WERI-Rb-1 (cell line): ENCODE measurements around the gene SOX15.
A peak's percentile ranks its signal among the peaks of the same experiment; 100 is the strongest.

Experiments used
- DNase-seq: peaks from one replicate; pipeline ENCODE4 v3.0.0-alpha.2; 2020
- H3K27ac ChIP-seq: fragments of 250-450 bp; sonication (Bioruptor Pico); 2 replicates; pipeline ENCODE4 v1.5.1; 2020; ENCODE audit warnings: mild to moderate bottlenecking, moderate library complexity
- H3K27me3 ChIP-seq: fragments of 250-450 bp; sonication (Bioruptor Pico); 2 replicates; pipeline ENCODE4 v1.5.1; 2021; ENCODE audit warnings: mild to moderate bottlenecking, low read depth, moderate library complexity; ENCODE audit not compliant: insufficient read depth, severe bottlenecking
- H3K36me3 ChIP-seq: fragments of 250-450 bp; sonication (Bioruptor Pico); 2 replicates; pipeline ENCODE4 v1.5.1; 2020; ENCODE audit warnings: mild to moderate bottlenecking, moderate library complexity
- H3K4me3 ChIP-seq: 2 replicates; pipeline ENCODE4 v1.5.1; 2011; ENCODE audit warnings: low read depth, mild to moderate bottlenecking, control low read depth, low read length
- H3K9me3 ChIP-seq: fragments of 250-450 bp; sonication (Bioruptor Pico); 2 replicates; pipeline ENCODE4 v1.5.1; 2021; ENCODE audit warnings: mild to moderate bottlenecking, moderate library complexity; ENCODE audit not compliant: severe bottlenecking
- CTCF ChIP-seq: IDR thresholded peaks from 2 replicates; pipeline ENCODE4 v1.5.1; 2011; ENCODE audit warnings: low read depth, mild to moderate bottlenecking, control low read depth, inconsistent platforms, low read length

The SOX15 gene

GRCh38 chr17:7623661-7624060 lies 33.8 kb upstream of the SOX15 start:
- H3K27ac ChIP-seq, result no peak overlapping the region
- no peak overlapping the region for H3K4me3 ChIP-seq
- no peaks in the 10 kb centered on the region for H3K9me3 ChIP-seq
- H3K36me3 ChIP-seq, result peaks cover 12% of the 10 kb centered on the region
- DNase-seq, result no peak
- TF ChIP-seq CTCF, result no peak
- no peaks in the 10 kb centered on the region for H3K27me3 ChIP-seq

GRCh38 chr17:7620835-7621234 lies 30.9 kb upstream of the SOX15 start:
- no peak for TF ChIP-seq CTCF

GRCh38 chr17:7618608-7619007 lies 28.7 kb upstream of the SOX15 start:
- no peak for DNase-seq
- no peak overlapping the region for H3K27ac ChIP-seq
- no peak overlapping the region for H3K4me3 ChIP-seq
- H3K36me3 ChIP-seq, result no peaks in the 10 kb centered on the region
- no peaks in the 10 kb centered on the region for H3K27me3 ChIP-seq
- H3K9me3 ChIP-seq, result no peaks in the 10 kb centered on the region
- TF ChIP-seq CTCF, result no peak

More at GRCh38 chr17:7620835-7621234, 30.9 kb upstream of the SOX15 start:
- H3K27ac ChIP-seq, result no peak overlapping the region
- H3K4me3 ChIP-seq, result no peak overlapping the region
- peaks cover 4% of the 10 kb centered on the region; the same call in 1 of the 2 replicates for H3K36me3 ChIP-seq
- H3K27me3 ChIP-seq, result no peaks in the 10 kb centered on the region
- DNase-seq, result no peak
- no peaks in the 10 kb centered on the region for H3K9me3 ChIP-seq

GRCh38 chr17:7615265-7615747 lies 25.4 kb upstream of the SOX15 start:
- no peaks in the 10 kb centered on the region for H3K27me3 ChIP-seq
- TF ChIP-seq CTCF, result no peak
- DNase-seq, result no peak
- peak overlapping the region; percentile 57 for H3K4me3 ChIP-seq
- H3K27ac ChIP-seq, result peak overlapping the region; percentile 78
- H3K9me3 ChIP-seq, result no peaks in the 10 kb centered on the region
- H3K36me3 ChIP-seq, result peaks cover 20% of the 10 kb centered on the region

- Histone ChIP-seq H3K27me3 (no peaks in the 10 kb centered on the region), H3K36me3 (peaks cover 25% of the 10 kb centered on the region), H3K4me3 (peak within 1 kb of the TSS; percentile 94), H3K27ac (peak within 1 kb of the TSS; percentile 78), H3K9me3 (no peaks in the 10 kb centered on the region)
- DNase-seq, result peak; percentile 100
- TF ChIP-seq CTCF, result peak; percentile 77
Observed at GRCh38 chr17:7614425-7615264, 24.8 kb upstream of the SOX15 start, which contains the start of gene FXR2. FXR2 (minus strand) TSS chr17:7614897; CDS start chr17:7614532, 365 bp downstream.
